ENCODE measurements around the gene FLOT1.
"Not testable (repeated sequence)": the region's sequence is repeated elsewhere in the genome, so short reads cannot be mapped to it uniquely, and the experiment has no call there.

The FLOT1 gene

GRCh38 chr6:30721198-30722024, 21.1 kb downstream of the FLOT1 start:
- peak; percentile 96 for DNase-seq

GRCh38 chr6:30720738-30721197, 21.7 kb downstream of the FLOT1 start:
- peak; percentile 58 for DNase-seq

GRCh38 chr6:30719791-30720737, 22.4 kb downstream of the FLOT1 start, which contains the start of gene TUBB:
TSS of gene TUBB (plus strand) at chr6:30720352. CDS start at chr6:30720507, 155 bp downstream.
- peak; percentile 95 for DNase-seq

GRCh38 chr6:30719356-30719755, 23.1 kb downstream of the FLOT1 start:
- DNase-seq = no peak

GRCh38 chr6:30717845-30718720, 24.4 kb downstream of the FLOT1 start:
- DNase-seq = not testable (repeated sequence)

GRCh38 chr6:30717129-30717844, 25.2 kb downstream of the FLOT1 start, which contains the start of gene MDC1:
TSS of gene MDC1 (minus strand) at chr6:30717281. CDS start at chr6:30715175, 2,106 bp downstream.
- peak; percentile 100 for DNase-seq

- no peak for DNase-seq
Observed at GRCh38 chr6:30716879-30717128, 25.7 kb downstream of the FLOT1 start.

GRCh38 chr6:30714263-30714662, 28.2 kb downstream of the FLOT1 start:
- DNase-seq = no peak

GRCh38 chr6:30712441-30712945, 30.0 kb downstream of the FLOT1 start:
- DNase-seq = no peak

GRCh38 chr6:30711758-30712380, 30.6 kb downstream of the FLOT1 start:
- DNase-seq = no peak

- DNase-seq = no peak
Observed at GRCh38 chr6:30709101-30709868, 33.2 kb downstream of the FLOT1 start.

- no peak for DNase-seq
Observed at GRCh38 chr6:30707281-30707850, 35.1 kb downstream of the FLOT1 start.

- no peak for DNase-seq
Observed at GRCh38 chr6:30705620-30706019, 36.9 kb downstream of the FLOT1 start.

GRCh38 chr6:30703821-30704220, 38.7 kb downstream of the FLOT1 start:
- no peak for DNase-seq

GRCh38 chr6:30703011-30703410, 39.5 kb downstream of the FLOT1 start:
- DNase-seq = no peak

GRCh38 chr6:30700340-30700739, 42.1 kb downstream of the FLOT1 start:
- DNase-seq = no peak

GRCh38 chr6:30696432-30696831, 46.1 kb downstream of the FLOT1 start:
- no peak for DNase-seq

- no peak for DNase-seq
Observed at GRCh38 chr6:30691208-30691847, 51.2 kb downstream of the FLOT1 start.

GRCh38 chr6:30690403-30691207, 51.9 kb downstream of the FLOT1 start, which contains the start of gene NRM:
TSS of gene NRM (minus strand) at chr6:30690984. CDS start at chr6:30690974, 10 bp downstream.
- DNase-seq = peak; percentile 74

Measured in CD4-positive, alpha-beta T cell treated with Interleukin-12 subunit alpha and Interleukin-12 subunit beta, for 1 hour (primary cell).